Measurements from ENCODE around the gene SNAPC5.

The SNAPC5 gene

GRCh38 chr15:66452971-66453580 is 44.5 kb downstream of the SNAPC5 start:
- DNase-seq (ENCODE audit: insufficient read length, low spot score) = no peak
- TF ChIP-seq POLR2A (IDR thresholded peaks at IDR 0.05; ENCODE audit: low read depth, low read length) = no peak
- FAIRE-seq = no peak

- no peak for FAIRE-seq
- TF ChIP-seq POLR2A (IDR thresholded peaks at IDR 0.05; ENCODE audit: low read depth, low read length) = no peak
- DNase-seq (ENCODE audit: insufficient read length, low spot score) = no peak
Observed at GRCh38 chr15:66452420-66452819, 45.1 kb downstream of the SNAPC5 start.
